ENCODE results near the gene CD207. TPM values are rescaled to one million over a fixed set of nuclear protein-coding genes. Genes with fewer than 3 reads are reported as not detected.

CD207 gene
- total and polyA plus RNA-seq, 4 donors = not detected

GRCh38 chr2:70808983-70809958 lies 26.3 kb downstream of the CD207 start:
- Histone ChIP-seq H3K9me3 (ENCODE audit: control insufficient read depth in 4 of 4, low read length in 3 of 4) (no peaks in the 10 kb centered on the region), H3K4me1 (ENCODE audit: control insufficient read depth in 4 of 4, insufficient read depth in 4 of 4, low read length in 3 of 4) (no peaks in the 10 kb centered on the region), H3K27ac (ENCODE audit: low read depth in 1 of 2, low read length in 2 of 2) (no peak overlapping the region), H3K36me3 (ENCODE audit: control insufficient read depth in 4 of 4, insufficient read depth in 3 of 4, low read depth in 1 of 4, low read length in 3 of 4) (no peaks in the 10 kb centered on the region), H3K27me3 (ENCODE audit: control insufficient read depth in 4 of 4, insufficient read depth in 4 of 4, low read length in 3 of 4) (no peaks in the 10 kb centered on the region), H3K9ac (ENCODE audit: low read depth in 1 of 2, low read length in 2 of 2) (no peak overlapping the region), H3K4me3 (ENCODE audit: low read depth in 1 of 3, low read length in 3 of 3) (no peak overlapping the region)
- WGBS = 95% methylated on average over 12 of the region's 12 CpGs
- TF ChIP-seq, protein P1, sequence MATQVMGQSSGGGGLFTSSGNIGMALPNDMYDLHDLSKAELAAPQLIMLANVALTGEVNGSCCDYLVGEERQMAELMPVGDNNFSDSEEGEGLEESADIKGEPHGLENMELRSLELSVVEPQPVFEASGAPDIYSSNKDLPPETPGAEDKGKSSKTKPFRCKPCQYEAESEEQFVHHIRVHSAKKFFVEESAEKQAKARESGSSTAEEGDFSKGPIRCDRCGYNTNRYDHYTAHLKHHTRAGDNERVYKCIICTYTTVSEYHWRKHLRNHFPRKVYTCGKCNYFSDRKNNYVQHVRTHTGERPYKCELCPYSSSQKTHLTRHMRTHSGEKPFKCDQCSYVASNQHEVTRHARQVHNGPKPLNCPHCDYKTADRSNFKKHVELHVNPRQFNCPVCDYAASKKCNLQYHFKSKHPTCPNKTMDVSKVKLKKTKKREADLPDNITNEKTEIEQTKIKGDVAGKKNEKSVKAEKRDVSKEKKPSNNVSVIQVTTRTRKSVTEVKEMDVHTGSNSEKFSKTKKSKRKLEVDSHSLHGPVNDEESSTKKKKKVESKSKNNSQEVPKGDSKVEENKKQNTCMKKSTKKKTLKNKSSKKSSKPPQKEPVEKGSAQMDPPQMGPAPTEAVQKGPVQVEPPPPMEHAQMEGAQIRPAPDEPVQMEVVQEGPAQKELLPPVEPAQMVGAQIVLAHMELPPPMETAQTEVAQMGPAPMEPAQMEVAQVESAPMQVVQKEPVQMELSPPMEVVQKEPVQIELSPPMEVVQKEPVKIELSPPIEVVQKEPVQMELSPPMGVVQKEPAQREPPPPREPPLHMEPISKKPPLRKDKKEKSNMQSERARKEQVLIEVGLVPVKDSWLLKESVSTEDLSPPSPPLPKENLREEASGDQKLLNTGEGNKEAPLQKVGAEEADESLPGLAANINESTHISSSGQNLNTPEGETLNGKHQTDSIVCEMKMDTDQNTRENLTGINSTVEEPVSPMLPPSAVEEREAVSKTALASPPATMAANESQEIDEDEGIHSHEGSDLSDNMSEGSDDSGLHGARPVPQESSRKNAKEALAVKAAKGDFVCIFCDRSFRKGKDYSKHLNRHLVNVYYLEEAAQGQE (IDR thresholded peaks at IDR 0.05) = no peak
- TF ChIP-seq TAF1 (conservative IDR thresholded peaks at IDR 0.05) = no peak
- TF ChIP-seq, protein P2, sequence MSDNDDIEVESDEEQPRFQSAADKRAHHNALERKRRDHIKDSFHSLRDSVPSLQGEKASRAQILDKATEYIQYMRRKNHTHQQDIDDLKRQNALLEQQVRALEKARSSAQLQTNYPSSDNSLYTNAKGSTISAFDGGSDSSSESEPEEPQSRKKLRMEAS (IDR thresholded peaks at IDR 0.05) = no peak
- no peak for TF ChIP-seq RXRA (IDR thresholded peaks at IDR 0.05)
- no peak for TF ChIP-seq FOXA2 (IDR thresholded peaks at IDR 0.05)
- TF ChIP-seq RAD21 (IDR thresholded peaks at IDR 0.05) = no peak
- TF ChIP-seq GABPA (IDR thresholded peaks at IDR 0.05 in 1 of 2, conservative IDR thresholded peaks at IDR 0.05 in 1 of 2) = no peak
- no peak for TF ChIP-seq HNF4A (conservative IDR thresholded peaks at IDR 0.05)
- TF ChIP-seq ZBTB33 (IDR thresholded peaks at IDR 0.05) = no peak
- no peak for TF ChIP-seq SP1 (IDR thresholded peaks at IDR 0.05)
- TF ChIP-seq CTCF (IDR thresholded peaks at IDR 0.05; ENCODE audit: low read depth, low read length, missing input control) = no peak
- no peak for TF ChIP-seq ATF3 (IDR thresholded peaks at IDR 0.05)
- no peak for TF ChIP-seq NR2F2 (IDR thresholded peaks at IDR 0.05)
- no peak for TF ChIP-seq YY1 (IDR thresholded peaks at IDR 0.05)
- no peak for TF ChIP-seq EGR1 (IDR thresholded peaks at IDR 0.05; ENCODE audit: low read depth in 2 of 2)
- TF ChIP-seq FOXA1 (IDR thresholded peaks at IDR 0.05) = no peak
- no peak for TF ChIP-seq JUND (IDR thresholded peaks at IDR 0.05)
- TF ChIP-seq HNF4G (IDR thresholded peaks at IDR 0.05) = no peak
- DNase-seq (ENCODE audit: low spot score) = no peak

Data from liver (tissue), 9 donors.